Ecto neural progenitor cell (in vitro differentiated cells): ENCODE data around the gene EZH1.

Experiments
- DNase-seq: peaks from one replicate; pipeline ENCODE4 v3.0.0-alpha.2; 2018; ENCODE audit warnings: low spot score

Gene EZH1

GRCh38 chr17:42744806-42745617 lies at the start of gene EZH1:
Gene EZH1, minus strand, starts transcription at chr17:42745040. Its CDS starts 16,099 bp downstream, at chr17:42728941.
- peak; percentile 99 for DNase-seq

GRCh38 chr17:42792545-42792944 lies 47.7 kb upstream of the EZH1 start:
- DNase-seq, result no peak

- no peak for DNase-seq
Measured at GRCh38 chr17:42791948-42792347, 47.1 kb upstream of the EZH1 start.

- no peak for DNase-seq
Measured at GRCh38 chr17:42787266-42787665, 42.4 kb upstream of the EZH1 start.

GRCh38 chr17:42784811-42785592 lies 40.2 kb upstream of the EZH1 start:
- DNase-seq, result no peak

- no peak for DNase-seq
Measured at GRCh38 chr17:42784409-42784808, 39.6 kb upstream of the EZH1 start.

- DNase-seq, result no peak
Measured at GRCh38 chr17:42783791-42784138, 38.9 kb upstream of the EZH1 start.

GRCh38 chr17:42783062-42783790 lies 38.4 kb upstream of the EZH1 start:
- no peak for DNase-seq

GRCh38 chr17:42782166-42783061 lies 37.6 kb upstream of the EZH1 start:
- DNase-seq, result no peak

- no peak for DNase-seq
Measured at GRCh38 chr17:42781639-42782165, 36.9 kb upstream of the EZH1 start.

GRCh38 chr17:42780851-42781638 lies 36.2 kb upstream of the EZH1 start:
- DNase-seq, result no peak

- peak; percentile 73 for DNase-seq
Measured at GRCh38 chr17:42779936-42780850, 35.4 kb upstream of the EZH1 start, which contains the start of gene WNK4. Gene WNK4, plus strand, starts transcription at chr17:42780610. Its CDS starts 89 bp downstream, at chr17:42780699.

GRCh38 chr17:42779304-42779935 lies 34.6 kb upstream of the EZH1 start:
- no peak for DNase-seq

GRCh38 chr17:42778570-42778969 lies 33.7 kb upstream of the EZH1 start:
- no peak for DNase-seq

GRCh38 chr17:42775534-42776098 lies 30.8 kb upstream of the EZH1 start:
- DNase-seq, result no peak

- no peak for DNase-seq
Measured at GRCh38 chr17:42774066-42774745, 29.4 kb upstream of the EZH1 start.

GRCh38 chr17:42773290-42774035 lies 28.6 kb upstream of the EZH1 start, which contains the start of gene VPS25:
Gene VPS25, plus strand, starts transcription at chr17:42773449. Its CDS starts 27 bp downstream, at chr17:42773476.
- DNase-seq, result peak; percentile 86
